NCI-H2029 treated with DMSO at 0.1 percent for 48 hours (cell line): ENCODE data around the gene FBXO42.

ENCODE experiments used
- DNase-seq: peaks from one replicate; lab custom pipeline; 2025; lab: John Stamatoyannopoulos, UW

FBXO42 gene

GRCh38 chr1:16204634-16205333 lies 147.5 kb downstream of the FBXO42 start:
- no peak for DNase-seq

GRCh38 chr1:16204216-16204615 lies 148.1 kb downstream of the FBXO42 start:
- no peak for DNase-seq

- no peak for DNase-seq
Observed at GRCh38 chr1:16203550-16203949, 148.7 kb downstream of the FBXO42 start.

DNA sequence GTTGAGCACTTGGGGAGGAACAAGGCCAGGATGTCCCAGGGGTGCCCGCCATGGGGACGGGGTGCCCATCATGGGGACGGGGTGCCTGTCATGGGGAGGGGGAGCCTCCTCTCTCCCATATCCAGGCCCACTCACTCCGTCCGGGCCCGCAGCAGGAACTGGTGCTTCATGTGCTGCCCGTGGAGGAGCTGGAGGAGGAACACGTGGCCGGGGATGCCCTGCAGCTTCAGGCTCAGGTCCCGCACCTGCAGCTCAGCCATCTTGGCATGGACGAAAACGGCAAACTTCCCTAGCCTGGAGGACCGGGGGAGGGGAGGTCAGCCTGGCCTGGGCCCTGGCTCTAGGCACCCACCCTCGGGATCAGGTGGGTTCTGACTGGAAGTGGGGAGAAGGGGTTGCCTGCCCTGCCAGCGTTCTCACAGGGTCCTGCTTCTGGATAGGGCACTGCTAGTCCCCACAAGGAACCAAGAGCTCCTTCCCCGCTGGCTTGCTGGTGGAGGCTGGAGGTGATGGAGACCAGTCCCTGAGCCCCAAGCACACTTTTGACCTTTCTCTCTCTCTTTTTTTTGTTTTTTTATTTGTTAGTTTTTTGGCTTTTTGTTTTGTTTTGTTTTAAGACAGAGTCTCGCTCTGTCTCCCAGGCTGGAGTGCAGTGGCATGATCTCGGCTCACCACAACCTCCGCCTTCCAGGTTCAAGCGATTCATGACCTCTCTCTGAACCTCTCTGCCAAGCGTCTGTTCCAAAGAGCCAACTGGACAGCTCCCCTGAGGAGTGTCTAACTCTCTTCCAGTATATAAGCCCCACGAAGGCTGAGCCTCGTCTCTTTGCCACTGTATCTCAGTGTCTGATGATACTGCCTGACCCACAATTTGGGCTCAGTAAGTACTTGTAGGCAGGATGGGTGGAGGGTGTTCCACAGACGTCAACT lies 149.7 kb downstream of the FBXO42 start:
- no peak for DNase-seq

DNA sequence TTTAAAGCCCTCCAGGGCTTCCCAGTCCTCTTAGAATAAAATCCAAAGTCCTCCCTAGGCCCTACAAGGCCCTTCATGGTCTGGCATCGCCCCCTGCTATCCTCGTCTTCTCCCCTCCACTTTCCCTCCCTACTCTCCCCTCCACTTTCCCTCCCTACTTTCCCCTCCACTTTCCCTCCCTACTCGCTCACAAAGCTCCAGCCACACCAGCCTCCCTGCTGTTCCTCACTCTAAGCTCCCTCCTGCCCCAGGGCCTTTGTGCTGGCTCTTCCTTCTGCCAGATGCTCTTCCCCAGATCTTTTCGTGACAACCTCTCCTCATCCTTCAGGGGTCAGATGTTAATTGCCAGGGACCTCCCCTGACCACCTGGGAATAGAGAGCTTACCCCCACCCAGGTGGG lies 152.6 kb downstream of the FBXO42 start:
- no peak for DNase-seq

DNA sequence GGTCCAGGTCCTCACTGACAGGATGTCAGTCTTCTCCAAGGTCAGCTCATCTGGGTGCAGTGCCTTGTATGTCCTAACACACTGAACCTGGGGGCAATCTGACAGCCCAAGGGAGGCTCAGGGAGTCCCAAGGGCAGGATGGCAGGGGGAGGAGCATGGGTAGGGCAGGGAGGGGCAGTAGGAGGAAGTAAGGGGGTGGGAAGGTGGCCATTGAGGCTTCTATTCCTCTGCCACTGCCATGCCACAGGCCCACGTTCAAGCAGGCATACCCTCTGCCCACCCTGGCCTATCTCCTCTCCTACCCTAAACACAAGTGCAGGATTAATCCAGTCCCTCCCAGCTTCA lies 153.2 kb downstream of the FBXO42 start:
- DNase-seq = no peak

DNA sequence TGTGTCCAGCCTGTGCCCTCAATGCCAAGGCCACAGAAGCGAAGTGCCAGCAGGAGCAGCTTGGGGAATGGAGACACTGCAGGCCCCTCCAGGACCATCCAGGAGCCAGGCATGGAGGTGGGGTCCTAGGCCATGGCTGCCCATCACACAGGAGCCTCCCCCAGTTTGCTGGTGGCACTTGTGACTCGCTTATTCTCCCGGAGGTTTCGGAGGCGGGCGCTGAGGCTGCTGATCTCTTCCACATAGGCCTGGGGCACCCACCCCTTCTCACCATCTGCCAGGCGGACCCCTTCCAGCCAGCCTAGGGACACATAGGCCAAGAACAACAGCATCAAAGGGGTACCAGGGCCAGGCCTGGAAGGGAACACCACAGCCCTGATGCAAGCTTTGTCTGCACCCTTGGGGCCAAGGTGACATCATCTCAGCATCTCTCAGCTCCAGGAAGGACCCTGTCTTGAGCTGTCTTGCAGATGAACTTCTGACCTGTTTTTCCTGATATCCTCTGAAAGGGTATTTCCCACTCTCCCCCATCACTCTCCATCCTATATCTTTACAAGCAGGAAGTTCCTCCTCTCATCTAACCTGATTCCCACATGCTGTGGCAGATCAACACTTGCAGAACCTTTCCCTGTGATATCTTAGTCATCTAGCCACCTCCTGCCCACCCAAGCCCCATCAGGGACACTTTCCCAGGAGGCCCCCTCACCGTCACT lies 153.7 kb downstream of the FBXO42 start:
- DNase-seq = no peak

GRCh38 chr1:16196874-16197273 lies 155.4 kb downstream of the FBXO42 start:
- no peak for DNase-seq
